ENCODE results near the gene CCDC167. TPM values are rescaled to one million over a fixed set of nuclear protein-coding genes. Genes with fewer than 3 reads are reported as not detected.

Gene CCDC167
- total and polyA plus RNA-seq, 2 of the 8 experiments (the other 6 are each of a cell fraction or from before 2014, with no cell fraction given) = 11.0 to 26.5 TPM

GRCh38 chr6:37479266-37479854 lies 20.3 kb downstream of the CCDC167 start:
- ChIA-PET POLR2A (ENCODE audit: partially characterized antibody) (interaction anchor here (0.9 to 4.0 kb wide), 2 partner anchors 8 to 13 kb away, joined by 3 to 16 read pairs; no protein-coding TSS in a partner anchor), CTCF (ENCODE audit: partially characterized antibody) (interaction anchor here (0.9 to 2.4 kb wide), 9 partner anchors 12 to 102 kb away, joined by 3 to 10 read pairs (median 6); no protein-coding TSS in a partner anchor)
- no peak overlapping the region for H3K27ac ChIP-seq (ENCODE audit: low read depth, low read length)
- H3K4me3 ChIP-seq (ENCODE audit: extremely low read depth in 1 of 4, insufficient read depth in 2 of 4, low read depth in 3 of 4, low read length in 4 of 4) = no peak overlapping the region
- no peak overlapping the region for H3K14ac ChIP-seq (ENCODE audit: insufficient read length)
- no peak overlapping the region for H2BK5ac ChIP-seq (ENCODE audit: low read depth, low read length)
- H2BK12ac ChIP-seq (ENCODE audit: low read depth, low read length) = no peak overlapping the region
- no peak overlapping the region for H3K23ac ChIP-seq (ENCODE audit: insufficient read length)
- no peaks in the 10 kb centered on the region for H3K27me3 ChIP-seq (replicated peaks in 1 of 4; ENCODE audit: control insufficient read depth in 3 of 4, extremely low read depth in 1 of 4, insufficient read depth in 3 of 4, low read length in 3 of 4)
- no peak overlapping the region for H2AK5ac ChIP-seq (ENCODE audit: low read depth, low read length)
- no peak overlapping the region for H2BK15ac ChIP-seq (ENCODE audit: low read length)
- H3K36me3 ChIP-seq (ENCODE audit: control insufficient read depth in 2 of 4, insufficient read depth in 4 of 4, low read length in 3 of 4) = peaks cover 3 to 23% (median 13%) of the 10 kb centered on the region in 4 experiments; a peak in 5 of 8 replicates
- peaks cover 0 to 13% (median 4%) of the 10 kb centered on the region in 4 experiments; a peak in 5 of 7 replicates for H3K4me1 ChIP-seq (replicated peaks in 1 of 4; ENCODE audit: control insufficient read depth in 3 of 4, insufficient read depth in 4 of 4, low read length in 3 of 4)
- no peak overlapping the region for H3K4me2 ChIP-seq (ENCODE audit: insufficient read depth in 1 of 2, low read depth in 2 of 2, low read length in 2 of 2)
- TF ChIP-seq USF2 (IDR thresholded peaks at IDR 0.05; ENCODE audit: low read length) = no peak
- no peak for TF ChIP-seq E2F6 (IDR thresholded peaks at IDR 0.05)
- no peak for TF ChIP-seq TCF12 (IDR thresholded peaks at IDR 0.05; ENCODE audit: low read depth, low read length)
- no peak for TF ChIP-seq EP300 (IDR thresholded peaks at IDR 0.05; ENCODE audit: borderline replicate concordance in 1 of 2, low read depth in 2 of 2, low read length in 2 of 2)
- no peaks in the 10 kb centered on the region for H3K79me2 ChIP-seq (ENCODE audit: control insufficient read depth in 1 of 2, insufficient read depth in 2 of 2, low read length in 2 of 2)
- WGBS, 2 experiments (ENCODE audit: extremely low coverage in 1 of 2, insufficient coverage in 1 of 2, insufficient read length in 1 of 2, insufficient replicate concordance in 2 of 2, low coverage in 1 of 2, low lambda C conversion rate in 2 of 2, missing lambda C conversion rate in 1 of 2) = 77% methylated on average over 6 of the region's 6 CpGs; no CpG with 5 or more reads in 1 of the 2 experiments
- H4K5ac ChIP-seq (ENCODE audit: insufficient read length, low read depth, low read length) = no peak overlapping the region
- no peaks in the 10 kb centered on the region for H3K79me1 ChIP-seq (ENCODE audit: low read depth, low read length)
- no peak overlapping the region for H3K9ac ChIP-seq (replicated peaks in 1 of 4; ENCODE audit: extremely low read depth in 1 of 4, low read depth in 3 of 4, low read length in 3 of 4)
- FAIRE-seq (no peak), DNase-seq (ENCODE audit: low read depth in 1 of 2, low spot score in 2 of 2) (no peak)
- H3K56ac ChIP-seq (replicated peaks; ENCODE audit: insufficient read length, low read depth, low read length) = no peak overlapping the region
- H4K8ac ChIP-seq (ENCODE audit: extremely low read depth, insufficient read depth, low read length) = no peak overlapping the region
- no peak overlapping the region for H2BK120ac ChIP-seq (replicated peaks; ENCODE audit: low read depth, low read length)
- H3K18ac ChIP-seq (ENCODE audit: extremely low read depth, low read length) = no peak overlapping the region
- H2BK20ac ChIP-seq (ENCODE audit: low read length) = no peak overlapping the region
- no peaks in the 10 kb centered on the region for H3K23me2 ChIP-seq (ENCODE audit: low read depth, low read length)
- no peaks in the 10 kb centered on the region for H3K9me3 ChIP-seq (ENCODE audit: insufficient read depth in 2 of 2, low read depth in 1 of 2, low read length in 1 of 2)
- no peak overlapping the region for H4K91ac ChIP-seq (replicated peaks; ENCODE audit: insufficient read length, low read length)
- H3K4ac ChIP-seq (replicated peaks; ENCODE audit: insufficient read length, low read depth, low read length) = no peak overlapping the region
- H4K20me1 ChIP-seq (replicated peaks in 1 of 2; ENCODE audit: control insufficient read depth in 1 of 2, insufficient read depth in 2 of 2, low read length in 2 of 2) = peaks cover 3 to 10% of the 10 kb centered on the region in 2 experiments
- H2AFZ ChIP-seq (ENCODE audit: low read length) = no peak overlapping the region
